Omental fat pad (tissue), 4 donors: ENCODE results near the gene AFDN. TPM values are rescaled to one million over a fixed set of nuclear protein-coding genes. Genes with fewer than 3 reads are reported as not detected.

Source experiments
- ATAC-seq: fragments of 150-250 bp; one replicate; pipeline ENCODE4 v1.9.1; 2016; ENCODE audit warnings: mild to moderate bottlenecking, moderate library complexity; ENCODE audit not compliant: low FRiP score
- DNase-seq: peaks from one replicate; pipeline ENCODE4 v3.0.0-alpha.2; 2019; ENCODE audit warnings: low spot score
- total RNA-seq, 4 donors: library from RNA; depleted of rRNA; stranded (reverse); fragments of >200 nt; gene quantifications; one replicate each; pipeline ENCODE4 v1.1.0, GENCODE V29; 2016
- TF ChIP-seq, protein P1 (sequence below), 3 donors: fragments of 450-650 bp; IDR thresholded peaks; one replicate each; pipeline ENCODE4 v1.5.1; 2016 to 2017; ENCODE audit warnings: antibody characterized with exemption in 3 of 3, mild to moderate bottlenecking in 3 of 3, moderate library complexity in 2 of 3

Gene AFDN
- total RNA-seq, 4 donors from 2014 or later: 114 to 166 (median 125) TPM

DNA sequence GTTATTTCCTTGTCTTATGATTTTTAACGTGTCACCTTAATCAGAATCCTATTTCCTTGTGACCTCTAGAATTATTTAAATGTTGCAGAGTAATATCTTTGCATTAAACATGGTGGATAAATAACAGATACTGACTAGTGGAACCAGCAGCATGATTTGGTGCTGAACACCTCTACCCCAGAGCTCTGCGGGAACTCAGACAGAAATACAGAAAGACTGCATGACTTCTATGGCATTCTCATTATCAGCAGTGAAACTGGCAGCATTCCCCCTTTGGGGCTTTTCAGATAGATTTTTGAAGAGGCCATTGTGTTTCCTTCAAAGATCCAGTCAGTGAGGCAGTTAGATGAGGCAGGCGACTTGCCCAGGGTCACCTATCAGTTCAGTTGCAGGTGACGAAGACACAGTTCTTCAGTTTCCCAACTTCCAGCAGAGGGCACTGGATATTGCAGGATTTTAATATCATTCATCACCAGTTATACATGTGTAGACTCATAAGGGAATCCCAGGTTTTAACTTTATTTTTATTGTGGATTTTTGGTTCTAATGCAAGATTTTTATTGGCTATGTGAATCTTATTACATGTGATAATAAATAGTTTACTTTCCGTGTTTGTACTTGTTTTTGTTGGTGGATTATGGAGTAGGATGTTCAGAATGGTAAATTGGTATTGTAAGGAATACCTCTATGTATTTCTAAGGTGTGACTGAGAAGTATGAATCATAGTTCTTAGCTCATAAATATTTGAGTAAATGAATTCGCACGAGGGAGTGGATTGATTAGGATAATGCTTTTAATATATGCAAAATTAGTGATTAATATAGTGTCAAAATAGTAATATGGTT, 81.3 kb downstream of the AFDN start:
- TF ChIP-seq, protein P1, sequence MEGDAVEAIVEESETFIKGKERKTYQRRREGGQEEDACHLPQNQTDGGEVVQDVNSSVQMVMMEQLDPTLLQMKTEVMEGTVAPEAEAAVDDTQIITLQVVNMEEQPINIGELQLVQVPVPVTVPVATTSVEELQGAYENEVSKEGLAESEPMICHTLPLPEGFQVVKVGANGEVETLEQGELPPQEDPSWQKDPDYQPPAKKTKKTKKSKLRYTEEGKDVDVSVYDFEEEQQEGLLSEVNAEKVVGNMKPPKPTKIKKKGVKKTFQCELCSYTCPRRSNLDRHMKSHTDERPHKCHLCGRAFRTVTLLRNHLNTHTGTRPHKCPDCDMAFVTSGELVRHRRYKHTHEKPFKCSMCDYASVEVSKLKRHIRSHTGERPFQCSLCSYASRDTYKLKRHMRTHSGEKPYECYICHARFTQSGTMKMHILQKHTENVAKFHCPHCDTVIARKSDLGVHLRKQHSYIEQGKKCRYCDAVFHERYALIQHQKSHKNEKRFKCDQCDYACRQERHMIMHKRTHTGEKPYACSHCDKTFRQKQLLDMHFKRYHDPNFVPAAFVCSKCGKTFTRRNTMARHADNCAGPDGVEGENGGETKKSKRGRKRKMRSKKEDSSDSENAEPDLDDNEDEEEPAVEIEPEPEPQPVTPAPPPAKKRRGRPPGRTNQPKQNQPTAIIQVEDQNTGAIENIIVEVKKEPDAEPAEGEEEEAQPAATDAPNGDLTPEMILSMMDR (IDR thresholded peaks at IDR 0.05): no peak
- DNase-seq: no peak
- ATAC-seq: no peak

DNA sequence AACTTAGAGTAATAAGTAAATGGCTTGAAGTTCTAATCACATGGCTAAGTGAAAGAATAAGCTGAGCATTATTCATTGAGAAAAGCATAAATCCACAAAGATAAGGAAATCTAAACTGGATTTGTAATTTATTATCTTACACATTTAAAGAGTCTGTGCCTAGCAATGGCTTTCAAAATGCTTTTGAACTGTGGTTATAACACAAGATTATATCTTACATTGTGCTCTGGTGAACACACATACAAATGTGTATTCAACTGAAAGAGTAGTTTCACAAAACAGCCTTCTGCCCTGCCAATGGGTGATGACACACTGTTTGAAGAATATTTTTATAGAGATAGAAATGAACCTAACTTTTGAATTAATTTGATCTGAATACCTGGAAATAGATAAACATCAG, 83.3 kb downstream of the AFDN start:
- ATAC-seq: no peak
- no peak for DNase-seq
- TF ChIP-seq, protein P1 (IDR thresholded peaks at IDR 0.05): no peak

DNA sequence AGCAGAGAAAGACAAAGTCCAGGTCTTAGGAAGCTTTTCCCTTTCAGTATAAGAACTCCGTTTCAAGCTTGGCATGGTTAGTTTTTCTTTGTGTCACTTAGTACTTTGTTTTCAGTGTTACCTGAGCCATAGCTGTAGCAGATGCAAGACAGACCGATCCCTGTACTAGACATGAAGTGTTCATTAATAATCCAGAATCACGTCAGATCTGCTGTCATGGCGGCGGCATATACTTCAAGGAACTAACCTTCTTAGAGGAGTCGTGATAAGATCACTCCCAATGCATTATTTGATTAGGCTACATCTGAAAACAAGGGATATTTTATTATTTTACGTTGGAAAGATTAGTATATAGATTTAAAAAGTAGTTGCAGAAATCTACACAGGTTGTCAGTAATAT, 83.9 kb downstream of the AFDN start:
- ATAC-seq (no peak), DNase-seq (no peak)
- TF ChIP-seq, protein P1 (IDR thresholded peaks at IDR 0.05): no peak

DNA sequence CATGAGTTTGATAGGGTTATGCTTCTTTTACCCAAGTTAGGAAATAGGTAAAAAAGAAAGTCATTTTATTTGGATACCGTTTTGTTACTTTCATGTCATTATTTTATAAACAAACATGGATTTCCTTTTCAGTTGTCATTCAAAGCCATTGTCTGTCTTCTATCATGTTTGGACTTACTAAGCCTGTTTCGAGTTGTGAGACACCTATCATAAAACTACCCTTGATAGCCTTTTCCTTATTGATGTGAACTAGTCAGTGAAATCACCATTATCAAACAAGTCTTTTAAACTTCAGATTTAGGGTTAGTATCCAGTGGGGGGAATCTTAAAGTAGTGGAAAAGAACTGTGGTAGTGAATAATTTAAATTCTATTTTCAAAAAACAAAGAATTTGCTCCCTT, 85.8 kb downstream of the AFDN start:
- no peak for ATAC-seq
- DNase-seq: no peak
- TF ChIP-seq, protein P1 (IDR thresholded peaks at IDR 0.05): no peak

DNA sequence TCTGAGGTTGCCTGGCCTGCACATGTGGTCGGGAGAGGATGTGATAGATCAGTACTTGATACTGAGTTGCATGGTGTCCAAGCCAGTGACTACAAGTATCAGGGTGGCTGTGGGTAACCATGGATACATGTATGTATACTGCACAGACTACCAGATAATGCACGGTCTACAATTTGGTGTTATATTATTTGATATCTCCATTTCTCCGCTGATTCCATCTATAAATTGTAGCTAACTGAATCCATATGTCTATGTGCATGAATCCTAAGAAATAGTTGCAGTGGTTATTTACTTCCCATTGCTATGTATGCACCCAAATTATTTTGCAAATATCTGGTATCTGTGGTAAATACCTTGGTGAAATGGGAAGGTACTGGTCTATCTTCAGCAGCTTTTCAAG, 87.0 kb downstream of the AFDN start:
- ATAC-seq: no peak
- no peak for DNase-seq
- TF ChIP-seq, protein P1 (IDR thresholded peaks at IDR 0.05): no peak

DNA sequence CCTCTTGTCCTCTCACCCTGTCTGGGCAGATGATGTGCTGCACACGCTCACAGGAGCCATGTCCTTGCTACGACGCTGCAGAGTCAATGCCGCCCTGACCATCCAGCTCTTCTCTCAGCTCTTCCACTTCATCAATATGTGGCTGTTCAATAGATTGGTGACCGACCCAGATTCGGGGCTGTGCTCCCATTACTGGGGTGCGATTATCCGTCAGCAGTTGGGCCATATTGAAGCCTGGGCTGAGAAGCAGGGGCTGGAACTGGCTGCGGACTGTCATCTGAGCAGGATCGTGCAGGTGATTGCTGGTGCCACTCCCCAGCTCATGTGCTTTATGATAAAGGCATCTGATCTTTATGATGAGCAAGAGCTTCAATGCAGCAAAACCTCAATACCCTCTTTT, 88.4 kb downstream of the AFDN start:
- TF ChIP-seq, protein P1 (IDR thresholded peaks at IDR 0.05): no peak
- DNase-seq (no peak), ATAC-seq (no peak)

DNA sequence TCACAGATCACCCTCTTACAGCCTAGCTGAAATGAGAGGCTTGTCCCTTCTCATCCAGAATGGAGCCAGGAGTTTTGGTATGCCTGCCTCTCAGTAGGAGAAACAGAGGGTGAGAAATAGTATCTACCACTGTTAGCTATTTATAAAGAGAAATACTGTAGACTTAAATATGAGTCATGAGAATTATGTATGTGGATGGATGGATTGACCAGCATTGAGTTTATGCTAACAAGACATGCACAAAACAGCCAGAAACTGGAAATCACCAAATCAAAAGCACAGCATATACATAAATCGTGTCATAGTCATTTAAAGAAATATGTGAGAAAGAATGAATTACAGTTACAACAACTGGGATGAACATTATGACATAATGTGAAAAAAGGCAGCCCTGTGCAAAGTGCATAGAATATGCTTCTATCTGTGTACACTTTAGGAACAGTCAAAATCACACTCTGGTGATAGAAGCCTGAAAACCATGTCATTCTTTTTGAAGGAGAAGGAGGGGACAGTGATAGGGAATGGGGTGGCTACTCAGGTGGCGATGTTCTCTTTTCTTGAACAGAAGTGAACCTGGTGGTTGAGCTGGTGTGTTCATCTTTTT, 90.9 kb downstream of the AFDN start:
- TF ChIP-seq, protein P1 (IDR thresholded peaks at IDR 0.05): no peak
- no peak for DNase-seq
- ATAC-seq: no peak
